HG03439 (cell line): ENCODE measurements around the gene RANBP2.

ENCODE experiments used
- ATAC-seq: cut with Tn5 transposase; IDR thresholded peaks from one replicate; pipeline ENCODE4 v1.9.1; 2021; ENCODE audit warnings: mild to moderate bottlenecking, moderate library complexity; ENCODE audit not compliant: unreplicated experiment

Gene RANBP2

GRCh38 chr2:108833219-108833618, 113.9 kb downstream of the RANBP2 start:
- ATAC-seq = no peak

GRCh38 chr2:108834620-108835019, 115.3 kb downstream of the RANBP2 start:
- ATAC-seq = no peak

GRCh38 chr2:108835040-108835439, 115.8 kb downstream of the RANBP2 start:
- no peak for ATAC-seq
